Astrocyte of the cerebellum (primary cell): ENCODE data around the gene TPCN1.

Experiments
- DNase-seq: peaks from one replicate; pipeline ENCODE4 v3.0.0-alpha.2; 2011; ENCODE audit warnings: low read depth
- H3K4me3 ChIP-seq: 2 replicates; pipeline ENCODE4 v1.5.1; 2011; ENCODE audit warnings: mild to moderate bottlenecking, low read depth, low read length, moderate library complexity
- CTCF ChIP-seq: IDR thresholded peaks from 2 replicates; pipeline ENCODE4 v1.5.1; 2012; ENCODE audit warnings: low read length, low read depth, moderate library complexity, mild to moderate bottlenecking; ENCODE audit errors: missing control alignments
- in situ Hi-C: cut with HindIII; loops from 2 replicates; pipeline ENCODE4 v1.10.0; 2017; ENCODE audit warnings: low sequenced_read_pairs

Gene TPCN1

GRCh38 chr12:113286712-113287111 lies 65.4 kb downstream of the TPCN1 start:
- in situ Hi-C loops: no loop called here
- DNase-seq: no peak
- TF ChIP-seq CTCF: no peak
- no peak overlapping the region for H3K4me3 ChIP-seq

GRCh38 chr12:113287146-113287898 lies 66.1 kb downstream of the TPCN1 start:
- H3K4me3 ChIP-seq: no peak overlapping the region
- TF ChIP-seq CTCF: no peak
- DNase-seq: no peak
- in situ Hi-C loops: no loop called here

GRCh38 chr12:113287899-113288282 lies 66.6 kb downstream of the TPCN1 start:
- no peak for DNase-seq
- TF ChIP-seq CTCF: no peak
- H3K4me3 ChIP-seq: no peak overlapping the region
- in situ Hi-C loops: no loop called here

- no peak overlapping the region for H3K4me3 ChIP-seq
- no peak for DNase-seq
- in situ Hi-C loops: no loop called here
- TF ChIP-seq CTCF: no peak
Observed at GRCh38 chr12:113289361-113289760, 68.1 kb downstream of the TPCN1 start.

- DNase-seq: no peak
- in situ Hi-C loops: no loop called here
- no peak overlapping the region for H3K4me3 ChIP-seq
- no peak for TF ChIP-seq CTCF
Observed at GRCh38 chr12:113290506-113290905, 69.2 kb downstream of the TPCN1 start.

- no peak for DNase-seq
- no peak overlapping the region for H3K4me3 ChIP-seq
- no peak for TF ChIP-seq CTCF
- in situ Hi-C loops: no loop called here
Observed at GRCh38 chr12:113291586-113291985, 70.3 kb downstream of the TPCN1 start.
